MM.1S (cell line): Measurements from ENCODE around the gene VEGFA.

Experiments
- EZH2 ChIP-seq: fragments of 300-600 bp; sonication (generic); optimal IDR thresholded peaks from 2 replicates; pipeline ENCODE3; 2017; ENCODE audit warnings: low read depth, mild to moderate bottlenecking, antibody characterized with exemption, low read length, mixed read lengths
- EZH2phosphoT487 ChIP-seq: fragments of 300-600 bp; sonication (generic); IDR thresholded peaks from 2 replicates; pipeline ENCODE4 v1.6.1; 2018; ENCODE audit warnings: antibody characterized with exemption, low read length
- TF ChIP-seq, protein P1 (sequence below): fragments of 300-600 bp; sonication (generic); IDR thresholded peaks from 2 replicates; pipeline ENCODE4 v1.5.1; 2016; ENCODE audit warnings: antibody characterized with exemption, low read length, mixed read lengths

DNA sequence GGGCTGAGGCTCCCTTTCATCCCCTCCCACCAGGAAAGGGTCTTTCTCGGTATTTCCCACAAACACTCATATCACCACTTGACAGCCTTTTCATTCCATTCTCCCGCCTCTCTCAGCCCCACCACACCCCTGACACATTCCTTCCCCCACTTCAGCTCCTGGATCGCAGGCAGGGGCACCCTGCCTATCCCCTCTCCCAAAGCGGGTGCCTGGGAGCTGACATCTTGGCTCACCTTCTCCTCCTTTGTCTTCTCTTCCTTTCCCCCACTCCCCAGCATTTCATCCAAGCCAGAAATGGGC, 10.2 kb upstream of the VEGFA start:
- TF ChIP-seq, protein P1, sequence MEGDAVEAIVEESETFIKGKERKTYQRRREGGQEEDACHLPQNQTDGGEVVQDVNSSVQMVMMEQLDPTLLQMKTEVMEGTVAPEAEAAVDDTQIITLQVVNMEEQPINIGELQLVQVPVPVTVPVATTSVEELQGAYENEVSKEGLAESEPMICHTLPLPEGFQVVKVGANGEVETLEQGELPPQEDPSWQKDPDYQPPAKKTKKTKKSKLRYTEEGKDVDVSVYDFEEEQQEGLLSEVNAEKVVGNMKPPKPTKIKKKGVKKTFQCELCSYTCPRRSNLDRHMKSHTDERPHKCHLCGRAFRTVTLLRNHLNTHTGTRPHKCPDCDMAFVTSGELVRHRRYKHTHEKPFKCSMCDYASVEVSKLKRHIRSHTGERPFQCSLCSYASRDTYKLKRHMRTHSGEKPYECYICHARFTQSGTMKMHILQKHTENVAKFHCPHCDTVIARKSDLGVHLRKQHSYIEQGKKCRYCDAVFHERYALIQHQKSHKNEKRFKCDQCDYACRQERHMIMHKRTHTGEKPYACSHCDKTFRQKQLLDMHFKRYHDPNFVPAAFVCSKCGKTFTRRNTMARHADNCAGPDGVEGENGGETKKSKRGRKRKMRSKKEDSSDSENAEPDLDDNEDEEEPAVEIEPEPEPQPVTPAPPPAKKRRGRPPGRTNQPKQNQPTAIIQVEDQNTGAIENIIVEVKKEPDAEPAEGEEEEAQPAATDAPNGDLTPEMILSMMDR, result no peak
- TF ChIP-seq EZH2phosphoT487, result no peak
- TF ChIP-seq EZH2, result no peak
